Esophagus mucosa (tissue), 1 donor: ENCODE measurements around the gene RAB34. TPM values are rescaled to one million over a fixed set of nuclear protein-coding genes. Genes with fewer than 3 reads are reported as not detected.
A peak's percentile ranks its signal among the peaks of the same experiment; 100 is the strongest.

Experiments
- ATAC-seq: fragments of 200-7000 bp; cut with Tn5 transposase; one replicate; pipeline ENCODE4 v1.9.1; 2020
- total RNA-seq: library from RNA; stranded (reverse); gene quantifications from one replicate; pipeline ENCODE4 v1.2.4, GENCODE V29; 2023
- donor health status: DM: yes; HTN: yes; CAD: no.

RAB34 gene, protein sequence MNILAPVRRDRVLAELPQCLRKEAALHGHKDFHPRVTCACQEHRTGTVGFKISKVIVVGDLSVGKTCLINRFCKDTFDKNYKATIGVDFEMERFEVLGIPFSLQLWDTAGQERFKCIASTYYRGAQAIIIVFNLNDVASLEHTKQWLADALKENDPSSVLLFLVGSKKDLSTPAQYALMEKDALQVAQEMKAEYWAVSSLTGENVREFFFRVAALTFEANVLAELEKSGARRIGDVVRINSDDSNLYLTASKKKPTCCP
- total RNA-seq, result 34.2 TPM

DNA sequence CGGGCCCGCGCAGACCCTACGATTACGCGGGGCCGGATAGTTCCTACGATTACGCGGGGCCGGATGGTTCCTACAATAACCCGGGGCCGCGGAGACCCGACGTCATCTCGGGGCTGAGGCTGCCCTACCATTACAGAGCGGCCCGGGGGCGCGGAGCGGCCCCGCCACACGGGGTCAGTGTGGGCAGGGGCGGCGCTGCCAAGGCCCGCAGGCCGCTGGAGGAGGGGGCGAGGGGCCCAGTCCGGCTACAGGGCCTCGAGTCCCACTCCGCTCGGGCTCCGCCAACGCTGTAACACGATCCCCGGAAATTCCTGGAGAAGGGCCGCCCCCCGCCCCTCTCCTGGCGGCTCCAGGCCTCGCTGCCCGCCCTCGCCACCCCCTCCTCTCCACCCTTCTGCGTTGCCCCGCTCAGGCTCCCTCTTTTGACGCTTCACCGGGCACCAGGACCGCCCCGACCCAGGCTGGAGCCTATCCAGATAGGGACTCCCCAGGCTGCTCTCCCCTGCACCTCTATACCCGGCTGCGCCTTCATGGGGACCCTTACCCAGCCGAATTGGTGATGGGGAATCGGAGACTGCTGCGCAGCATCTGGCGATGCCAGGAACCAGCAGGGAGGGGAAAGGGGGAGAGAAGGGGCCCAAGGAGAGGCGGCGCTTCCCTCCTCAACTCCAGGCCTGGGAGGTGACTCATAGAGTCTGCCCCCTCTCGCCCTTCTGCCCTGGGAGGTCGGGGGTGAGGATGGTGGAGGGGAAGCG is at the start of gene RAB34:
Gene RAB34 (minus strand): TSS at position 291 of the 755 bp plus-strand sequence. CDS start 602 bp downstream, outside the sequence.
- ATAC-seq, result peak; percentile 12

DNA sequence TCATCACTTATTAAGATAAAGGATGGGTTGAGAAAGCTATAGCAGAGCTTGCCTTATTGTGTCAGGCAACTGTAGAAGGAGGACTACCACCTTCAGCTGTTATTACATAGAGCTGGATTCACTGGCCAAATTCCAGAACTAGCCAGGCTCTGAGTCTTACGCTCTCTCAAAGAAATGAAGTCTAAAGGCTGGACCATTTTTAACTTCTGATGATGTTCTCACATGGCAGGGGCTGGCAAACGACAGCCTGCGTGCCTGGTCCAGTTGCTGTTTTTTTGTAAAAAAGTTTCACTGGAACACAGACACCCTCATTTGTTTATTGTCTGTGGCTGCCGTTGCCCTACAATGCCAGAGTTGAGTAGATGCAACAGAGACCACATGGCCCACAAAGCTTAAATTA is 47.4 kb upstream of the RAB34 start:
- no peak for ATAC-seq

DNA sequence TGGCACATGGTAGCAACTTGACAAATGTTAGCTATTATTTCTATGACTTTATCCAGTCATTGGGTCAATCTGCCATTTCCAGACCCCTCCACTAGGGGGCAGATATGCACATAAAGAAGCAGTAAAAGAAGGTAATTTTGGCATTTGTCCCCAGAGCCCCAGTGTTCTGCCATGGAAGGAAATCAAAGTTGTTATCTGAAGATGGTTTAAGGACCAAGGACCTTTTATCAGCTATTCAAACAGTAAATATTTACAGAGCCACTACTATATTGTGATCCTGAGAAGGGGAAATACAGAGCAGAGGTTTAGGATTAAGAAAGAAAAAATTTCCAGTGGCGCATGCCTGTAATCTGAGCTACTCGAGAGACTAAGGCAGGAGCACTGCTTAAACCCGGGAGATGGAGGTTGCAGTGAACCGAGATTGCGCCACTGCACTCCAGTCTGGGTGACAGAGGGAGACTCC is 46.2 kb upstream of the RAB34 start:
- ATAC-seq, result peak; percentile 45

DNA sequence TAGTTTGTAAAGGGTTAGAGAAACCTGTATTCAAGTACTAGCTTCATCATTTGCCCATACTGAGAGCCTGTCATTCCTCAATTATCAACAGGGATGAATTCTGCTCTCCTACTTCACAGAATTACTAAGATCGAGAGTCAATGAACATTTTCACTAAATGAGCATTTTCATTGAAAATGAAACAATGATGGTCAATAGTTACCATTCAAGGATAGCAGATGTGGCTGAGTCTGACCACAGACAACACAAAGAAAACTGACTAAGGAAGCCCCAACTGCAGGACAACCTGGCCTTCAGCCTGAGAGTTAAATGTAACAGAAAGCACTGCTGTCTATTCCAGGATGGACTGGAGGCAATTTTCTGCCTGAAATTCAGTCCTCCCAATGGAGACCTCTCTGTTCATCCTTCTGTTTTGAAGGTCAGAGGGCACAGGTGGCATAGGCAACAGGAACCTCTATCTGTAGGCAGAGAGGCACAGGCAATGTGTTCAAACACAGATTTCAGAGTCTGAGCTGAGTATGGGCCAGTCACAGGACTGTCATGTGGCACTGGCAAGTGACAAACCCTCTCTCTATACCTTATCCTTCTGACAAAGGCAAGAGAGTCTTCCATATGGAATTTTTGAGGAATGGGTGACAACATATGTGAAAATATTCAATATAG is 45.6 kb upstream of the RAB34 start:
- ATAC-seq, result peak; percentile 7

DNA sequence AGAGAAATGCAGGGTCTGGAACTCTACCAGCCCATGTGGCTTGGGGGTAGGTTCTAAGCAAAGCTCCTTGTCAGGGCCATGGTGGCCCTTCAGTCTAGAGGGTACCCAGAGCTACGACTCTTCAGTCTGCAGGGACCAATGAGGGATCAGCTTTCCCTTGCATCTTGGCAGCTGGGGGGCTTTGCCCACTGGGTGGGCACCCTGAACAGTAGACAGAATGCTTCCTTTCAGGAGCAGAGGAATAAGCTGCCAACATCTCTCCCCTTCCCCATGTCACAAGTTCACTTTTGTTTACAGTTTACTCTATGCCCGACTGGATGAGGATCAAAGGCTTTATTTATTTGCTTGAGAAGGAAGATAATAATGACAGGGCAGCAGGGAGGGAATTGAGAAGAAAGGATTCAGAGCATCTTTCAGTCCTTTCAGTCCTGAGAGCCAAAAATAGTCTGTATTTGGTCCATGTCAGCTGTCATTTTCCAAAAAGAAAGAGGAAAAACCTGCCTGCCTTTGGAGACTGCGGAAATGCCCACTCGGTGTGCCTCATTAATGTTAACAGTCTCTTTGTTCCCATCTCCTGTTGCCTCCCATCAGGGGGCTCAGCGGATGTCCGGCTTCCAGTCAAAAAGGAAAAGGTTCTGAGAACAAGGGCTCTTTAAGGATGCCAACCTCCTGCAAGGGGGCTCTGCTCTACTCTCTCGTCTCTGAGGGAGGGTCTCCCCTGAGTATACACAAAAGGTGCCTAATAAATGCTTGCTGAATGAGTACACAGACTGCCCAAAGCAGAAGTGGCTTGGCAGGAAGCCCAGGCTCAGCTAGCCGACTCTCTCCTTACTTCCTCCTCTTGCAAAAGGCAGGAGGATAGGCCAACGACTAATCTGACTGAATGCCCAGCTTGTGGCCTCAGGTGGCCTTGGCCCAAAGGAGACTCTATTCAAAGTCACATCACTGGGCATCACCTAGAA is 43.2 kb upstream of the RAB34 start:
- ATAC-seq, result peak; percentile 51

DNA sequence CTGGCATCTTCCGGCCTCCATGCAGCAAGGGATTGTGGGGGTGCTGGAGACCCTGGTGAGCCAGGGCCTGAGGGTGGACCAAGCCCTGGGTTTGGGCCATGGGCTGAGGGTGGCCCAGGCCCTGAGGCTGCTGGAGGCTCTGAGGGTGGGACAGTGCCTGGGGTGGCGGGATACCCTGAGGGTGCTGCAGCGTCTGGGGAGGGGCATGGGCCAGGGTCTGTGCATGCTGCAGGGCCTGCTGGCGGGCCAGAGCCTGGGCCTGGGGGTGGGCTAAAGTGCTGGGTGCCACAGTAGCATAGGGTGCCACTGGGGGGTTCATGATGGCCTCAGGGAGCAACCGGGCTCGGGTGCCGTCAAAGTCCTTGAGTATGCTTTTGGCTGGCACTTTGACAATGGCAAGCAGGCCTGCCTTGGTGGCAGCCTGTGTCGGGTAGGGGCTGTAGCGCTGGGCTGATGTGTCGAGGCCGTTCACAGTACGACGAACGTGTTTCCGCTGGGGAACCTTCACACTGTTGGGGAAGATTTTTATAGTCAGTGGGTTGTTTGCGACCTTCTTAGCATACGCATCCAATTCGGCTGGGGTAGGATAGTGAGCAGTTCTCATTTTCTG is 41.7 kb upstream of the RAB34 start:
- ATAC-seq, result peak; percentile 10

DNA sequence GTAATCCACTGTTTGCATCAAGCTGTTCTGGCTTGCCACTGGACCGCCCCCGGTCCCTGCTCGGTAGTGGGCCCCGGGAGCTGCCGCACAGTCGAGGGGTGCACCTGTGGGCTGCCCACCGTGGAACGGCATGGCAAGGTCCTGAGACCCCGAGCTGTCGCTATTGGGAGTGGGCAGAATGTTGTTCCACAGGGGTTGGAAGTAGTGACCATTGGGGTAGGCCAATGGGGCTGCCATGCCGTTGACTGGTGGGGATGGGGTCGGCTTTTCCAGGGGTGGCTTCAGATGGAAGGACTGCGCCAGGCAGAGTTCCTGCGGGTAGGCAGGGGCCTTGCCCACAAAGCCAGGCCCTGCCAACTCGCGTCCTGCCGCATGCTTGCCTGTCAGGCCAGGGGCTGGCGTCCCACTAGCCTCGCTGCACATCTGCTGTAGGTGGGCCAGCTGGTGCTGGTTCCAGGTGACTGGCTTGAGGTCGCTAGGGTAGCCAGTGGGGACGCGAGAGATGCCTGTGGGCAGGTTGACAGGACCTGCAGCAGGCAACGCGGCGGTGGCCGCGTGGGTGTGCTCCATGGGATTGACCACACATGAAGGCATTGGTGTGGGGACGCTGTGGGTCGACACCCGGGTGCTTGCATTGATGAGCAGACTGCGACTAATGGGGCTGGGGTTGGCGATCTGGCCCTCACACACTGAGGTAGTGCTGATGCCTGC is 40.9 kb upstream of the RAB34 start:
- ATAC-seq, result no peak

DNA sequence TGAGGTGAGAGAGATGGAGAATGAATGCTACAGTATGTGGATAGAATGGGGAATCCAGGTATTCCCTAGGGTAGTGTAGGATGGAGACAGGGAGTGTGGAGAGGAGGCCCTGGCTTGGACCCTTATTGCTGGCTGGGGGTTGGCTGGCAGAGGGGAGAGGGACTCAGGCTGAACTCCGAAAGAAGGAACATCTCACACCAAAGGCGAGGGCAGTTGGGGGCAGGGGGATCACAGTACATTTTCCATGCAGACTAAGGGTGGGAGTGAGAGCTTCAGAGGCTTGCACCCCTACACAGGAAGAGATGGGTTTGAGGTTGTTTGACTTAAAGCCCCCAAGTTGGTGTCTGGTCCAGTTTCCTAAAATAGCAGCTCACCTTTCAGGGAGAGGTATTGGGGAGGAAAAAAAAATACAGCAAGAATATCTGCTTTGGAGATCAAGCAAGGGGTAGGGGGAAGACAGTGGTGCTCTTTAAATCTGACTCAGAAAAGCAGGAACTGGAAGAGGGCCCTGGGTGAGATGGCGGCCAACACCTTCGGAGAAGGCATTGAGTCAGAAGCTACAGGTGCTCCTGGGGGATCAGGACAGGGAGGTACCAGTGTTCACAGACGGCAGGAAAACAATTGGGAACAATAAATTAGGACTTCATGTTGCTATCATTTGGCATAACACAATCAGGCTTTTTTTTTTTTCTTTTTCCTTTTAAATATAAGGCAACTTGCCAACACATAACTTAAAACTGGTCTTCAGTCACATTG is 38.6 kb upstream of the RAB34 start:
- ATAC-seq, result peak; percentile 59

DNA sequence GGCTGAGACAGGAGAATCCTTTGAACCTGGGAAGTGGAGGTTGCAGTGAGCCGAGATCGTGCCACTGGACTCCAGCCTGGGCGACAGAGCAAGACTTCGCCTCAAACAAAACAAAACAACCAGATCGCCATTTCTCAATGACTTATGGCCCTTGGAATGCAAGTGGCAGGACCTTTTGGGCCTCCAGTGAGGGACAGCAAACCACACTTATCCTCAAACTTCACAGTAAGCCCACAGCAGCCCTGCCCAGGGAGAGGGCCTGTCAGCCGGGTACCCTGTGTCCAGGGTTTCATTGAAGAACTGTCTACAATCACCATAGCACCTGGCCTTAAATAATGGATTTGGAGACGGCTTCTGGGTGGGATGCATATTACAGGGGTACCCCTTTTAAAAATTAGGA is 37.8 kb upstream of the RAB34 start:
- ATAC-seq, result no peak

DNA sequence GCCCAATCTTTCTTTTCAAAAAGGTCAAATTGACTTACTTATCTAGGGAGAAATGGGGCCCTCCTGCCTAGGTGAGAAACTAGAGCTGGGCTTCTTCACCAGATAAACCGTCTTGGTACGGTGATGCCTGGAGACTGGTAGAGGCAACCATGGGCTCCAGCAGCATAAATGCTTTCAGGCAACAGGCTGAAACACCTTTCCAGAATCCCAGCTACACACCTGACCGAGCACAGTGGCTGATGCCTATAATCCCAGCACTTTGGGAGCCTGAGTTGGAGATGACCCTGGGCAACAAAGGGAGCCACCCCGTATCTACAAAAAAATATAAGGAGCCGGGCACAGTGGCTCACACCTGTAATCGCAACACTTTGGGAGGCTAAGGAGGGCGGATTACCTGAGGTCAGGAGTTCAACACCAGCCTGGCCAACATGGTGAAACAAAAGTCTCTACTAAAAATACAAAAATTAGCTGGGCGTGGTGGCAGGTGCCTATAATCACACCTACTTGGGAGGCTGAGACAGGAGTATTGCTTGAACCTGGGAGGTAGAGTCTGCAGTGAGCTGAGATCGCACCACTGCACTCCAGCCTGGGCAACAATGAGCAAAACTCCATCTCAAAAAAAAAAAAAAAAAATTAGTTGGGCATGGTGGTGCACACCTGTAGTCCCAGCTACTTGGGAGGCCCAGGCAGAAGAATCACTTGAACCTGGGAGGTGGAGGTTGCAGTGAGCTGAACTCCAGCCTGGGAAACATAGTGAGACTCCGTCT is 34.1 kb upstream of the RAB34 start:
- no peak for ATAC-seq

DNA sequence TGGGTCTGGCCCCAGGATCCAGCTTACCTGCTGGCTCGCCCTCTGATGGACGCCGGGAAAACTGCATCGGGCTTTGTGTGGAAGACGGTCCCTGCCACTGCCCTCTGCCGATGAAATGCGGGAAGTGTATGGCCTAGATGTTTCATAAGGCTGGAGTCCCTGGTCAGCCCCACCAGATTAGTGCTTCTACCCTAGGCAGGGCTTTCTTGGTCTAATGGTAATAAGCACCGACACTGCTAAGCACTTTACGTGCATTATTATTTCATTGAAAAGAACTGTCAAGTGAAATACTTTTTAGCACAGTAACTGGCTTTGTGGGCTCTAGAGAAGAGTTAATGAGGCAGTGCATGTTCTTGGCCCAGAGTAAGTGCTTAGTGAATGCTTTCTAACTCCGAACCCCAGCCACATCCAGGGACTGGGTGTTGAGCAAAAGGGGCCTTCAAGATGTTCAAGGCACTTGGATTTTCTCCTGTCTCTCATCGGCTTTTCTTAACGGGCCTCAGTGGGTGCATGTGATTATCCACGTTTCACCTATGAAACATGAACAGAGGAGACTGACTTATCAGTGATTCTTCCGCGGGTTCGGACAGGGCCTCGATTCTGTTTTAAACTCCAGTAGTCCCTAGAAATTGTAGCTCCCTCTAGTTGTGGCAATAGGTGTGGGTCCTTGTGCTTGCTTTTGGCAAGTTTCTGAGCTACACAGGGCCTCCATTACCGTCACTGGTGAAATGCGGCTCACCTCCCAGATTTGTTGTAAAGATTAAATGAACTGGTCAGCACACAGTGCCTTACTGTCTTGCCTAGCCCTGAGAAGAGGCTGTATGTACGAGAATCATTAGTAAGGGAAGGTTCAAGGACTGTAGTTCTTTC is 32.7 kb upstream of the RAB34 start:
- ATAC-seq, result peak; percentile 58

DNA sequence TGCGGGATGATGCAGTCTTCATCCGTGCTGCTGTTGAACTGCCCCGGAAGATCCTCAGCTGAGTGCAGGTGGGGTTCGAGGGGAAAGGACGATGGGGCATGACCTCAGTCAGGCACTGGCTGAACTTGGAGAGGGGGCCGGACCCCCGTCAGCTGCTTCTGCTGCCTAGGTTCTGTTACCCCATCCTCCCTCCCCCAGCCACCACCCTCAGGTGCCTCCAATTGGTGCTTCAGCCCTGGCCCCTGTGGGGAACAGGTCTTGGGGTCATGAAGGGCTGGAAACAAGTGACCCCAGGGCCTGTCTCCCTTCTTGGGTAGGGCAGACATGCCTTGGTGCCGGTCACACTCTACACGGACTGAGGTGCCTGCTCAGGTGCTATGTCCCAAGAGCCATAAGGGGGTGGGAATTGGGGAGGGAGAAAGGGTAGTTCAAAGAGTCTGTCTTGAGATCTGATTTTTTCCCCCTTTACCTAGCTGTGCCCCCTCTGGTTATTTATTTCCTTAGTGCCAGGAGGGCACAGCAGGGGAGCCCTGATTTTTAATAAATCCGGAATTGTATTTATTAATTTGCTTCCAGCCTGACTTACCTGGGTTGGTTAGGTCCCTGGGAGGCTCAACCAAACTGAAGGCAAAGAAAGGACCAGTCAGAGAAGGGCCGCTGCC is 32.0 kb upstream of the RAB34 start:
- no peak for ATAC-seq

DNA sequence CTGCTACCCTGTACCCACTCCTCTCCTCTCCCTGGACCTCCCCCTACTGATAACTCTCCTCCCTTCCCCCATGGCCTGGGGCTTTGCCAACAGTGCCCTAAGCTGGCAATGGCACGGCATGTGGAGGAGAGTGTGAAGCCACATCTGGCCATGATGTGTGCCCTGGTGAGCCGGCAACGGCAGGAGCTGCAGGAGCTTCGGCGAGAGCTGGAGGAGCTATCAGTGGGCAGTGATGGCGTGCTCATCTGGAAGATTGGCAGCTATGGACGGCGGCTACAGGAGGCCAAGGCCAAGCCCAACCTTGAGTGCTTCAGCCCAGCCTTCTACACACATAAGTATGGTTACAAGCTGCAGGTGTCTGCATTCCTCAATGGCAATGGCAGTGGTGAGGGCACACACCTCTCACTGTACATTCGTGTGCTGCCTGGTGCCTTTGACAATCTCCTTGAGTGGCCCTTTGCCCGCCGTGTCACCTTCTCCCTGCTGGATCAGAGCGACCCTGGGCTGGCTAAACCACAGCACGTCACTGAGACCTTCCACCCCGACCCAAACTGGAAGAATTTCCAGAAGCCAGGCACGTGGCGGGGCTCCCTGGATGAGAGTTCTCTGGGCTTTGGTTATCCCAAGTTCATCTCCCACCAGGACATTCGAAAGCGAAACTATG is 31.3 kb upstream of the RAB34 start:
- no peak for ATAC-seq

DNA sequence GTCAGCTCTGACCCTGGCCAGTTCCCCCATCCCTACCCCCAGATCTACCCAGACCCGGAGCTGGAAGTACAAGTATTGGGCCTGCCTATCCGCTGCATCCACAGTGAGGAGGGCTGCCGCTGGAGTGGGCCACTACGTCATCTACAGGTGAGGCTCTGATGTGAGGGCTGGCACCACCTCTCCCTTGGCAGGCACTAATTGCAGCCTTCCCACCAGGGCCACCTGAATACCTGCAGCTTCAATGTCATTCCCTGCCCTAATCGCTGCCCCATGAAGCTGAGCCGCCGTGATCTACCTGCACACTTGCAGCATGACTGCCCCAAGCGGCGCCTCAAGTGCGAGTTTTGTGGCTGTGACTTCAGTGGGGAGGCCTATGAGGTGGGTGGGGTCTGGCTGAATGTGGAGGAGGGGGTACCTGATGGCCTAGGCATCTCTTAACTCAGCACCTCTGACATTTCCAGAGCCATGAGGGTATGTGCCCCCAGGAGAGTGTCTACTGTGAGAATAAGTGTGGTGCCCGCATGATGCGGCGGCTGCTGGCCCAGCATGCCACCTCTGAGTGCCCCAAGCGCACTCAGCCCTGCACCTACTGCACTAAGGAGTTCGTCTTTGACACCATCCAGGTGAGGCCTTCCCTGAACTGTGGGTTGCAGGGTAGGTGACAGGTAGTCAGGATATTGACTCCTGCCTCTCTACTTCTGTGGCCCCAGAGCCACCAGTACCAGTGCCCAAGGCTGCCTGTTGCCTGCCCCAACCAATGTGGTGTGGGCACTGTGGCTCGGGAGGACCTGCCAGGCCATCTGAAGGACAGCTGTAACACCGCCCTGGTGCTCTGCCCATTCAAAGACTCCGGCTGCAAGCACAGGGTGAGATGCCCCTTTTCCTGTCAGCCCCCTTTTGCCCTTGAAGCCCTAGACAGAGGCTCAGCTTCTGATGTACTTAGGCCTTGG is 30.4 kb upstream of the RAB34 start:
- ATAC-seq, result no peak

DNA sequence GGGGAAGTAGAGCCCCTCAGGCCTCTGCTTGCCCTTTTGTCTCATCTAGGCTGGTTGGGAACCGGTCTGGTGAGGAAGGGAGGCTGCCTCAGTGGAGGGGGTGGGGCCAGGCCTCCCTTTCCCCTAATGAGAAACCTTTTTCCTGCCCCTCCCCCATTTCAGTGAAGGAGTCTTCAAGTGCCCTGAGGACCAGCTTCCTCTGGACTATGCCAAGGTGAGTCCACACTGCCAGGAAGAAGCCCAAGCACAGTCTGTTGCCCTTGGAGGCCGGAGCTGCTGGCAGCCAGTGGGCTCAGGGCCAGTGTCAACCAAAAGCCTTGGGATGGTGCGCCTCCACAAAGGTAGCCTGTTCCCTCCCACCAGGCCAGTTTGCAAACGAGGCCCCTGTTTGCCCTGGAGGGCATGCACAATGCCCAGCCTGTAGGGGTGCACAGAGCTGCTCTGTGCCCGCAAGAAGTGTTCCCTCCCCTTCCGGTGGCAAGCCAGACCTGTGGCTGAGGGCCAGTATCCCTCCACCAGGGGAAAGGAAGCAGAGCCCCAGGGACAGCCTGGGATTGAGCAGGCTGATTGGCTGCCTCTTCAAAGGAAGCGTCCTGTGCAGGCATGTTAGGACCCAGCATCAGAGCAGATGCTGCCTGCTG is 29.5 kb upstream of the RAB34 start:
- ATAC-seq, result peak; percentile 22

DNA sequence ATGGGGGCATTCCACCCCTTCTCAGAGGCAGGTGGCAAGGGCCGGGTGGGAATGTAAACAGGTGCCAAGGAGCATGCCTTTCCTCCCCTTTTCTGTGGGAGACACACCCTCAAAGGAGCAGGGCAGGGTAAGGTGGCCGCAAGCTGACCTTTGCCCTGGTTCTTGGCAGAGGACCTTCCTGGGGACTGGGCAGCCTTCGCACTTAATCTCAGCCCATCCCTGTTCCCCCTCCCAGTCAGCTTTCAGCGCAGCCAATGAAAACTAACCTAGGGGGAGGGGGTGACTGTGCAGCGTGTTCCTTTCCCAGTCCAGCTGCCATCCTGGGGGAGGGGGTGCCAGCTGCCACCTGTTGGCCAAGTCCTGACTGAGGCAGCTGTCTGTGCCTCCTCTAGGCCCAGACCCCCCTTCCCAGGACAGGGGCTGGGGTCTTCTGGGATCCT is 29.0 kb upstream of the RAB34 start:
- peak; percentile 0 for ATAC-seq
